GM10266 (cell line): ENCODE results near the gene OR4D9.
"Not testable (repeated sequence)": the region's sequence is repeated elsewhere in the genome, so short reads cannot be mapped to it uniquely, and the experiment has no call there.

Source experiments
- DNase-seq: peaks from one replicate; pipeline ENCODE4 v3.0.0; 2012; ENCODE audit errors: extremely low spot score
- TF ChIP-seq, protein P1 (sequence below): IDR thresholded peaks from 2 replicates; pipeline ENCODE4 v1.5.1; 2012; ENCODE audit warnings: mild to moderate bottlenecking, low read depth; ENCODE audit not compliant: control insufficient read depth, insufficient read depth; ENCODE audit errors: missing control alignments

The OR4D9 gene

GRCh38 chr11:59501931-59502330, 9.4 kb upstream of the OR4D9 start:
- DNase-seq = no peak
- TF ChIP-seq, protein P1, sequence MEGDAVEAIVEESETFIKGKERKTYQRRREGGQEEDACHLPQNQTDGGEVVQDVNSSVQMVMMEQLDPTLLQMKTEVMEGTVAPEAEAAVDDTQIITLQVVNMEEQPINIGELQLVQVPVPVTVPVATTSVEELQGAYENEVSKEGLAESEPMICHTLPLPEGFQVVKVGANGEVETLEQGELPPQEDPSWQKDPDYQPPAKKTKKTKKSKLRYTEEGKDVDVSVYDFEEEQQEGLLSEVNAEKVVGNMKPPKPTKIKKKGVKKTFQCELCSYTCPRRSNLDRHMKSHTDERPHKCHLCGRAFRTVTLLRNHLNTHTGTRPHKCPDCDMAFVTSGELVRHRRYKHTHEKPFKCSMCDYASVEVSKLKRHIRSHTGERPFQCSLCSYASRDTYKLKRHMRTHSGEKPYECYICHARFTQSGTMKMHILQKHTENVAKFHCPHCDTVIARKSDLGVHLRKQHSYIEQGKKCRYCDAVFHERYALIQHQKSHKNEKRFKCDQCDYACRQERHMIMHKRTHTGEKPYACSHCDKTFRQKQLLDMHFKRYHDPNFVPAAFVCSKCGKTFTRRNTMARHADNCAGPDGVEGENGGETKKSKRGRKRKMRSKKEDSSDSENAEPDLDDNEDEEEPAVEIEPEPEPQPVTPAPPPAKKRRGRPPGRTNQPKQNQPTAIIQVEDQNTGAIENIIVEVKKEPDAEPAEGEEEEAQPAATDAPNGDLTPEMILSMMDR = no peak

DNA sequence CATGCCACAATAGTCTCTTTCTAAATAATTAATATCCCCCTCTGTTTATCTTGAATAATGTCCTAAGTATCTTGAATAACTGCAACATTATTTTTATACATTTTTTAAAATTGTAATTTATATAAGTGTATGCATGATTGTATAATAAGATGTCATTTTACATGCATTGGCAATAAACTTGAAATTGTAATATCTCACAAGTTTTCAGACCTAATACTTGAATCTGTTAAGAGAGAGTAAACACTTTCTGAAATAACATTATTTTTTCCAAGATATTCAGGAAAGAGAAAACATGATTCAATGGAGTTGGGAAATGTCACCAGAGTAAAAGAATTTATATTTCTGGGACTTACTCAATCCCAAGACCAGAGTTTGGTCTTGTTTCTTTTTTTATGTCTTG, 8.1 kb upstream of the OR4D9 start, which contains the start of gene OR4D11:
OR4D11 (plus strand) TSS at position 301 of the 400 bp plus-strand sequence; CDS start at position 301, 0 bp downstream.
- TF ChIP-seq, protein P1 = no peak
- no peak for DNase-seq

GRCh38 chr11:59511675-59512074, 336 bp downstream of the OR4D9 start:
- TF ChIP-seq, protein P1 = no peak

DNA sequence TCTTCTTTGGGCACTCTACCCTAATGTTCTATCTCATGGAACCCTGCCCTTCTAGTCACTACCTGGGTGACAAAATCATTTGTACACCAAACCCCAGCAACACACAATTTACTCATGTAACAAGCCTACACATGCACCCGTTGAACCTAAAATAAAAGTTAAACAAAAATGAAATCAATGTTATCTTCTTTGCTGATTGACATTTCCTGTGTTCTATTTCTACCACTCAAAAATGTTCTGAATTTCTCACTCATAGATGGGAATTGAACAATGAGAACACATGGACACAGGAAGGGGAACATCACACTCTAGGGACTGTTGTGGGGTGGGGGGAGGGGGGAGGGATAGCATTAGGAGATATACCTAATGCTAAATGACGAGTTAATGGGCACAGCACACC, 8.8 kb downstream of the OR4D9 start:
- not testable (repeated sequence) for DNase-seq

More at GRCh38 chr11:59511675-59512074, 336 bp downstream of the OR4D9 start:
- DNase-seq = no peak

GRCh38 chr11:59520741-59521140, 9.4 kb downstream of the OR4D9 start:
- TF ChIP-seq, protein P1 = no peak
- no peak for DNase-seq

- TF ChIP-seq, protein P1 = no peak
- DNase-seq = no peak
Measured at GRCh38 chr11:59523541-59523940, 12.2 kb downstream of the OR4D9 start.

GRCh38 chr11:59528711-59529110, 17.4 kb downstream of the OR4D9 start:
- TF ChIP-seq, protein P1 = no peak
- DNase-seq = no peak

DNA sequence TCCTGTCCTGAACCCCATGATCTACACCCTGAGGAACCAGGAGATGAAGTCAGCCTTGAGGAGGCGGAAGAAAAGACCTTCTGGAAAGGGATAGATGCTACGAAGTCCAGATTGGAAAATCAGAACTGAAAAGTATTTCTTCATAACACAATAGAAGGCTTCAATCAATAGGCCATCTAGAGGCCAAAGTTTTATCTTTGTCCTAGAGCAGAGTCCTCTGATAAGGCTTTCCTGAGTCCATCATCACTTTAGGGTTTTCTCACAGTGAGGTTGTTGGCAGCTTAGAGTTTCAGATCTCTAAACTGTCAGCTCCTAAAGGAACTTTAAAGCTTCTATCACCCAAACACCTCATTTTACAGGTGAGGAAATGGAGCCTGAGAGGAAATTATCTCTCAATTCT, 21.3 kb downstream of the OR4D9 start:
- TF ChIP-seq, protein P1 = no peak
- DNase-seq = no peak
